ENCODE data around the gene INPP5D. TPM values are rescaled to one million over a fixed set of nuclear protein-coding genes. Genes with fewer than 3 reads are reported as not detected.

INPP5D gene
- total and polyA plus RNA-seq, 2 donors (not counting 3 experiments of a cell fraction or from before 2014, with no cell fraction given), result 13.9 to 46.6 TPM

DNA sequence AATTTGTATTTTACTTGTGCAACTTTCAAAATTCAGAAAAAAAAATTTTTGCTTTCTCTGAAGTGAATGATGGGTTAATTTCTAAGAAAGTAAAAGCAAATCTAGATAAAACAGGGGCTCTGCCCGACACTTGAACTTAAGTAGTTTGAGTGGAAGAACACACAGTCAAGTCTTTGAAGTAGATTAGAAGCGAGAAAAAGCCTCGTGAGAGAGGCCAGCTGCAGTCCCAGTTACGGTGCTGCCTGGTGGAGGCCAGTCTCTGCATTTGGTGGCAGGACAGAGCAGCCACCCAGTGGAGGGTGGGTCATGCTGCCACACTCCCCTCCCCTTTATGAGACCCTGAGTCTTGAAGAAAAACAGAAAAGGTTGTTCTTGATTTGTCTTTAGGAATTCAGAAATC lies 81.8 kb downstream of the INPP5D start:
- no peak for DNase-seq (ENCODE audit: low read depth, low spot score)
- Histone ChIP-seq H3K4me2 (ENCODE audit: insufficient read depth, low read length) (no peak overlapping the region), H2AFZ (ENCODE audit: low read depth, low read length) (no peak overlapping the region), H3K27ac (ENCODE audit: insufficient read depth, low read depth, low read length) (no peak overlapping the region), H3K9ac (replicated peaks; ENCODE audit: extremely low read depth, insufficient read depth, low read length) (no peak overlapping the region), H3K4me1 (ENCODE audit: control insufficient read depth, extremely low read depth, insufficient read depth, low read length) (no peaks in the 10 kb centered on the region), H3K9me1 (replicated peaks; ENCODE audit: control insufficient read depth, extremely low read depth, insufficient read depth, low read length) (no peaks in the 10 kb centered on the region), H3K4me3 (replicated peaks in 1 of 3; ENCODE audit: insufficient read depth in 1 of 3, low read depth in 1 of 3, low read length in 3 of 3) (no peak overlapping the region), H3K9me3 (replicated peaks; ENCODE audit: control insufficient read depth, insufficient read depth, low read length) (no peaks in the 10 kb centered on the region), H3K27me3 (ENCODE audit: control insufficient read depth in 2 of 2, insufficient read depth in 2 of 2, low read length in 2 of 2) (no peaks in the 10 kb centered on the region), H3K79me2 (ENCODE audit: control insufficient read depth, insufficient read depth, low read length) (no peaks in the 10 kb centered on the region), H3K36me3 (ENCODE audit: control insufficient read depth in 2 of 2, extremely low read depth in 1 of 2, insufficient read depth in 2 of 2, low read length in 2 of 2) (peaks cover 0 to 14% of the 10 kb centered on the region in 2 experiments), H4K20me1 (replicated peaks; ENCODE audit: control insufficient read depth, extremely low read depth, insufficient read depth, low read length) (no peaks in the 10 kb centered on the region)
- dilution Hi-C loops (cut with MboI; ENCODE audit: extremely low pct_ligation_motif_present, low sequenced_read_pairs) (no loop called here), intact Hi-C loops (cut with micrococcal nuclease) (no loop called here)
- TF ChIP-seq MYC (IDR thresholded peaks at IDR 0.05; ENCODE audit: low read depth, low read length) (no peak), POLR2AphosphoS5 (IDR thresholded peaks at IDR 0.05; ENCODE audit: insufficient read depth, low read depth, low read length) (no peak), JUN (IDR thresholded peaks at IDR 0.05; ENCODE audit: borderline replicate concordance, insufficient read depth, insufficient read length, low read depth) (no peak)
- TF ChIP-seq, protein P1, sequence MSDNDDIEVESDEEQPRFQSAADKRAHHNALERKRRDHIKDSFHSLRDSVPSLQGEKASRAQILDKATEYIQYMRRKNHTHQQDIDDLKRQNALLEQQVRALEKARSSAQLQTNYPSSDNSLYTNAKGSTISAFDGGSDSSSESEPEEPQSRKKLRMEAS (IDR thresholded peaks at IDR 0.05; ENCODE audit: insufficient read depth, insufficient read length), result no peak
- BruUV-seq (replicated peaks), result no TSS peak
- no peak for FAIRE-seq
- POLR2A ChIA-PET, result no interaction called here
- CTCF ChIA-PET, result no interaction called here

DNA sequence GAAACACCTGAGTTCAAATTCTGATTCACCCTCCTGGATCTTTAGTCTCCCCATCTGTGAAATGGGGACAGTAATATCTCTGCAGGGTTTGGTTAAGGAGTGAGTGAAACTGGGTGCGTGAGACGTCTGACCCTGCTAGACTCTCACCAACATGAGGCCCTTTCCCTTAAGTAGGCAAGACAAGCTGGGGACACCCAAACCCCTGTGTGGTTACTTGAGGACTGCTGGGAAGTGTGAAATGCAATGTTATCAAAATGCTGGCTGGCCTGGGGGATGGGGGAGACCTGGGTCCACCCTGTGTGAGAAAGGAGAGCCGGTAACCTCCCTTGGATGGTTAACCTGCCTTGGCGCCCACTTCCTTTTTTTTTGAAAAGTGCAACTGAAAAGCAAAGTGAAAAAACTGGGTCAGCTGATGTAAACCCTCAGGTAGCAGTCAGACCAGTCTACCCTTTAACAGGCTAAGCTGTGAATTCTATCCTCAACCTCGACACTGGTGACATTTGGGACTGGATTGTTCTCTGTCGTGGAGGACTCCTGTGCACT lies 82.3 kb downstream of the INPP5D start:
- FAIRE-seq (no peak), DNase-seq (ENCODE audit: low read depth, low spot score) (no peak)
- ChIA-PET CTCF (interaction anchor here (1.0 kb wide), 1 partner anchor 11 kb away, joined by 3 read pairs; no protein-coding TSS in a partner anchor), POLR2A (no interaction called here)
- no peak overlapping the region for H3K9ac ChIP-seq (replicated peaks; ENCODE audit: extremely low read depth, insufficient read depth, low read length)
- no peaks in the 10 kb centered on the region for H3K4me1 ChIP-seq (ENCODE audit: control insufficient read depth, extremely low read depth, insufficient read depth, low read length)
- peaks cover 0 to 19% of the 10 kb centered on the region in 2 experiments for H3K36me3 ChIP-seq (ENCODE audit: control insufficient read depth in 2 of 2, extremely low read depth in 1 of 2, insufficient read depth in 2 of 2, low read length in 2 of 2)
- H3K79me2 ChIP-seq (ENCODE audit: control insufficient read depth, insufficient read depth, low read length), result no peaks in the 10 kb centered on the region
- H3K27ac ChIP-seq (ENCODE audit: insufficient read depth, low read depth, low read length), result no peak overlapping the region
- BruUV-seq (replicated peaks), result no TSS peak
- intact Hi-C loops (cut with micrococcal nuclease), result no loop called here
- H3K9me1 ChIP-seq (replicated peaks; ENCODE audit: control insufficient read depth, extremely low read depth, insufficient read depth, low read length), result no peaks in the 10 kb centered on the region
- no peak overlapping the region for H3K4me2 ChIP-seq (ENCODE audit: insufficient read depth, low read length)
- no peaks in the 10 kb centered on the region for H4K20me1 ChIP-seq (replicated peaks; ENCODE audit: control insufficient read depth, extremely low read depth, insufficient read depth, low read length)
- TF ChIP-seq FOS (IDR thresholded peaks at IDR 0.05; ENCODE audit: borderline replicate concordance, insufficient read depth, low read length) (no peak), GATA2 (IDR thresholded peaks at IDR 0.05; ENCODE audit: insufficient read depth, insufficient read length, low read depth, low read length) (no peak), EZH2 (IDR thresholded peaks at IDR 0.05; ENCODE audit: borderline replicate concordance, low read depth, low read length, severe bottlenecking) (no peak), JUN (IDR thresholded peaks at IDR 0.05; ENCODE audit: borderline replicate concordance, insufficient read depth, insufficient read length, low read depth) (no peak), POLR2A (IDR thresholded peaks at IDR 0.05; ENCODE audit: low read depth, low read length) (no peak), POLR2AphosphoS5 (IDR thresholded peaks at IDR 0.05; ENCODE audit: insufficient read depth, low read depth, low read length) (no peak), MYC (IDR thresholded peaks at IDR 0.05; ENCODE audit: low read depth, low read length) (no peak)
- TF ChIP-seq, protein P1 (IDR thresholded peaks at IDR 0.05; ENCODE audit: insufficient read depth, insufficient read length), result no peak
- TF ChIP-seq, protein P2, sequence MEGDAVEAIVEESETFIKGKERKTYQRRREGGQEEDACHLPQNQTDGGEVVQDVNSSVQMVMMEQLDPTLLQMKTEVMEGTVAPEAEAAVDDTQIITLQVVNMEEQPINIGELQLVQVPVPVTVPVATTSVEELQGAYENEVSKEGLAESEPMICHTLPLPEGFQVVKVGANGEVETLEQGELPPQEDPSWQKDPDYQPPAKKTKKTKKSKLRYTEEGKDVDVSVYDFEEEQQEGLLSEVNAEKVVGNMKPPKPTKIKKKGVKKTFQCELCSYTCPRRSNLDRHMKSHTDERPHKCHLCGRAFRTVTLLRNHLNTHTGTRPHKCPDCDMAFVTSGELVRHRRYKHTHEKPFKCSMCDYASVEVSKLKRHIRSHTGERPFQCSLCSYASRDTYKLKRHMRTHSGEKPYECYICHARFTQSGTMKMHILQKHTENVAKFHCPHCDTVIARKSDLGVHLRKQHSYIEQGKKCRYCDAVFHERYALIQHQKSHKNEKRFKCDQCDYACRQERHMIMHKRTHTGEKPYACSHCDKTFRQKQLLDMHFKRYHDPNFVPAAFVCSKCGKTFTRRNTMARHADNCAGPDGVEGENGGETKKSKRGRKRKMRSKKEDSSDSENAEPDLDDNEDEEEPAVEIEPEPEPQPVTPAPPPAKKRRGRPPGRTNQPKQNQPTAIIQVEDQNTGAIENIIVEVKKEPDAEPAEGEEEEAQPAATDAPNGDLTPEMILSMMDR (IDR thresholded peaks at IDR 0.05; ENCODE audit: extremely low read depth in 1 of 2, insufficient read depth in 1 of 2, low read depth in 1 of 2, low read length in 2 of 2), result no peak
- dilution Hi-C loops (cut with MboI; ENCODE audit: extremely low pct_ligation_motif_present, low sequenced_read_pairs), result no loop called here
- no peak overlapping the region for H2AFZ ChIP-seq (ENCODE audit: low read depth, low read length)
- H3K4me3 ChIP-seq (replicated peaks in 1 of 3; ENCODE audit: insufficient read depth in 1 of 3, low read depth in 1 of 3, low read length in 3 of 3), result no peak overlapping the region
- no peaks in the 10 kb centered on the region for H3K27me3 ChIP-seq (ENCODE audit: control insufficient read depth in 2 of 2, insufficient read depth in 2 of 2, low read length in 2 of 2)
- H3K9me3 ChIP-seq (replicated peaks; ENCODE audit: control insufficient read depth, insufficient read depth, low read length), result no peaks in the 10 kb centered on the region

Data from endothelial cell of umbilical vein (primary cell).